ENCODE data around the gene ANKRD24. TPM values are rescaled to one million over a fixed set of nuclear protein-coding genes. Genes with fewer than 3 reads are reported as not detected.
"Not testable (repeated sequence)": the region's sequence is repeated elsewhere in the genome, so short reads cannot be mapped to it uniquely, and the experiment has no call there.

ANKRD24 gene
- total RNA-seq, 3 donors from 2014 or later (not counting 1 experiment from before 2014, with no cell fraction given) = 0.65 to 2.2 (median 0.71) TPM

GRCh38 chr19:4152241-4152998 is 30.1 kb upstream of the ANKRD24 start:
- no peak overlapping the region for H3K27ac ChIP-seq (ENCODE audit: low read length)
- Mint-ChIP-seq H3K27me3 (ENCODE audit: low read depth in 2 of 2) (peaks cover 4 to 8% of the 10 kb centered on the region in 2 donors), H3K36me3 (no peaks in the 10 kb centered on the region), H3K9me3 (no peaks in the 10 kb centered on the region), H3K4me1 (peaks cover 7 to 9% of the 10 kb centered on the region in 2 donors), H3K27ac (no peak overlapping the region), H3K4me3 (no peak overlapping the region)
- ATAC-seq (no peak), DNase-seq (no peak)
- 93% methylated on average over 9 of the region's 10 CpGs for WGBS (ENCODE audit: insufficient coverage)
- no peaks in the 10 kb centered on the region for H3K36me3 ChIP-seq (ENCODE audit: control insufficient read depth, insufficient read depth, low read length)
- H3K4me3 ChIP-seq (ENCODE audit: low read length) = no peak overlapping the region
- no peak for TF ChIP-seq CTCF (IDR thresholded peaks at IDR 0.05)
- H3K9me3 ChIP-seq (ENCODE audit: control insufficient read depth, insufficient read depth, low read length) = no peaks in the 10 kb centered on the region
- H3K27me3 ChIP-seq (ENCODE audit: control insufficient read depth, insufficient read depth, low read length) = no peaks in the 10 kb centered on the region
- peaks cover 6% of the 10 kb centered on the region for H3K4me1 ChIP-seq (ENCODE audit: control insufficient read depth, insufficient read depth, low read length)
- intact Hi-C loops (cut with micrococcal nuclease) = no loop called here

GRCh38 chr19:4154571-4155312 is 27.7 kb upstream of the ANKRD24 start:
- Histone ChIP-seq H3K27me3 (ENCODE audit: control insufficient read depth, insufficient read depth, low read length) (no peaks in the 10 kb centered on the region), H3K4me1 (ENCODE audit: control insufficient read depth, insufficient read depth, low read length) (peaks cover 6% of the 10 kb centered on the region), H3K4me3 (ENCODE audit: low read length) (no peak overlapping the region), H3K27ac (ENCODE audit: low read length) (no peak overlapping the region), H3K9me3 (ENCODE audit: control insufficient read depth, insufficient read depth, low read length) (no peaks in the 10 kb centered on the region), H3K36me3 (ENCODE audit: control insufficient read depth, insufficient read depth, low read length) (no peaks in the 10 kb centered on the region)
- intact Hi-C loops (cut with micrococcal nuclease) = no loop called here
- peaks cover 0 to 3% of the 10 kb centered on the region in 2 donors for H3K27me3 Mint-ChIP-seq (ENCODE audit: low read depth in 2 of 2)
- no peaks in the 10 kb centered on the region for H3K9me3 Mint-ChIP-seq
- H3K4me1 Mint-ChIP-seq = peaks cover 7 to 9% of the 10 kb centered on the region in 2 donors
- no peak overlapping the region for H3K4me3 Mint-ChIP-seq
- no peak for TF ChIP-seq CTCF (IDR thresholded peaks at IDR 0.05)
- ATAC-seq (no peak), DNase-seq (no peak)
- 85% methylated on average over 21 of the region's 21 CpGs for WGBS (ENCODE audit: insufficient coverage)
- no peaks in the 10 kb centered on the region for H3K36me3 Mint-ChIP-seq
- H3K27ac Mint-ChIP-seq = no peak overlapping the region

GRCh38 chr19:4157164-4157563 is 25.3 kb upstream of the ANKRD24 start:
- ATAC-seq = no peak
- Histone ChIP-seq H3K4me3 (ENCODE audit: low read length) (no peak overlapping the region), H3K9me3 (ENCODE audit: control insufficient read depth, insufficient read depth, low read length) (no peaks in the 10 kb centered on the region), H3K27me3 (ENCODE audit: control insufficient read depth, insufficient read depth, low read length) (no peaks in the 10 kb centered on the region), H3K36me3 (ENCODE audit: control insufficient read depth, insufficient read depth, low read length) (no peaks in the 10 kb centered on the region), H3K27ac (ENCODE audit: low read length) (no peak overlapping the region), H3K4me1 (ENCODE audit: control insufficient read depth, insufficient read depth, low read length) (peaks cover 6% of the 10 kb centered on the region)
- Mint-ChIP-seq H3K9me3 (no peaks in the 10 kb centered on the region), H3K36me3 (no peaks in the 10 kb centered on the region), H3K27ac (no peak overlapping the region), H3K27me3 (ENCODE audit: low read depth in 2 of 2) (no peaks in the 10 kb centered on the region), H3K4me3 (no peak overlapping the region), H3K4me1 (peaks cover 7 to 9% of the 10 kb centered on the region in 2 donors)
- intact Hi-C loops (cut with micrococcal nuclease) = no loop called here
- DNase-seq = no peak
- no peak for TF ChIP-seq CTCF (IDR thresholded peaks at IDR 0.05)
- WGBS (ENCODE audit: insufficient coverage) = 84% methylated on average over 6 of the region's 6 CpGs

- H3K9me3 Mint-ChIP-seq; H3K4me1 ChIP-seq (ENCODE audit: control insufficient read depth, insufficient read depth, low read length); H3K4me1 Mint-ChIP-seq; DNase-seq; H3K4me3 Mint-ChIP-seq; ATAC-seq; H3K36me3 Mint-ChIP-seq; H3K27ac ChIP-seq (ENCODE audit: low read length); H3K27ac Mint-ChIP-seq; H3K27me3 ChIP-seq (ENCODE audit: control insufficient read depth, insufficient read depth, low read length); H3K27me3 Mint-ChIP-seq (ENCODE audit: low read depth in 2 of 2); H3K4me3 ChIP-seq (ENCODE audit: low read length); H3K9me3 ChIP-seq (ENCODE audit: control insufficient read depth, insufficient read depth, low read length); H3K36me3 ChIP-seq (ENCODE audit: control insufficient read depth, insufficient read depth, low read length); intact Hi-C loops (cut with micrococcal nuclease): not testable (repeated sequence)
- 88% methylated on average over 8 of the region's 8 CpGs for whole genome bisulfite sequencing (ENCODE audit: insufficient coverage)
Observed at GRCh38 chr19:4157971-4158370, 24.5 kb upstream of the ANKRD24 start.
